GM18867 (cell line): ENCODE measurements around the gene DCST2.

Source experiments
- ATAC-seq: cut with Tn5 transposase; IDR thresholded peaks from one replicate; pipeline ENCODE4 v1.9.1; 2021; ENCODE audit warnings: mild to moderate bottlenecking, moderate library complexity; ENCODE audit not compliant: unreplicated experiment

DCST2 gene

GRCh38 chr1:155070158-155070621 lies 36.6 kb upstream of the DCST2 start:
- ATAC-seq, result no peak

DNA sequence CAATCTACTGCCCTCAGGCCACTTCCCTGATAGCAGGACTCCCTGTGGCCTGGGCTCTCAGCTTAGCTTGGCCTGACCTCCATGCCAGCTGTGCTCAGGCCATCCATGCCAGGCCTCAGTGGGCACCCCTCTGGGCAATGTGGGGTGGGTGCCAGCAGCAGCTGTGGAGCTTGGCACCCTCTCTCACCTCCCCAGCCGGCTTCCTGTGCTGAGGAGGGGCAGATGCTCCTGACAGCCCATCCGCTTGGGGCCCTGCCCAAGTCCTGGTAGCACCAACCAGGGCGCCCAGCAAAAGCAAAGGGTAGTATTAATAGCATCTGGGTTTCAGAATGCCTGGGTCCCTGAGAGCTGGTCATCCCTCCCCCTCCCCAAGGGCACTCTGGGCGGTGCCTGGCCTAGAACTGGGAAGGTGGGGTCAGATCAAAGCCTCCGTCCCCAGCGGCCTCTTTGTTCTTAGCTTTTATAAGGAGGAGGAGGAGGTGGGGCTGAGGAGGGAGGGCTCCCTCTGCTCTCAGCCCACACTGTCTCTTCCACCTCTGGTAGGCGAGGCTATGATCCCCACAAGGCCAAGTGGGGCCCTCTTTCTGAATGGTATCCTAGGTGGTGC lies 36.1 kb upstream of the DCST2 start:
- no peak for ATAC-seq

DNA sequence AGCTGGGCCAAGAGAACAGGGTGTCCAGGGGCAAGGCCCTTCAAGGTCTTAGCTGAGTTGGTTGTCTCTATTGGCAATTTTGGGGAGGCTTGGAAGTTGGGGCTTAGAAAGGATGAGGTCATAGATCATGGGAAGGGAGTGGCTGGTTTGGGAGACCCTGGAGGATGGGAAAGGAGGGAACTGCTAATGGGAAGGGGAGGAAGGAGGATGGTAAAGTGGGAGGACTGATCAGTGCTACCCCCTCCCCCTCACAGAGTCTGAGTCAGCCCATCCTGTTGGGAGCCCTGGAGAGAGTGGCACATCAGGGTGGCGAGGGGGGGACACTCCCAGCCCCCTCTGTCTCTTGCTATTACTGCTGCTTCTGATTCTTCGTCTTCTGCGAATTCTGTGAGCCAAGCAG lies 35.0 kb upstream of the DCST2 start:
- ATAC-seq, result no peak

DNA sequence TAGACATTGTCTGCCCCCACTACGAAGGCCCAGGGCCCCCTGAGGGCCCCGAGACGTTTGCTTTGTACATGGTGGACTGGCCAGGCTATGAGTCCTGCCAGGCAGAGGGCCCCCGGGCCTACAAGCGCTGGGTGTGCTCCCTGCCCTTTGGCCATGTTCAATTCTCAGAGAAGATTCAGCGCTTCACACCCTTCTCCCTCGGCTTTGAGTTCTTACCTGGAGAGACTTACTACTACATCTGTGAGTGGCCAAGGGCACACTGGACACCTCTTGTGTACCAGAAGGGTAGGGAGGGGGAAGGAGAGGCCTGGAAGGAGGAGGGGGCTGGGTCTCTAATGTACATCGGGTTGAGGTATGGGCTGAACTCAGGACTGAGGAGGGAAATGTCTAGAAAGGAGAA lies 33.2 kb upstream of the DCST2 start:
- no peak for ATAC-seq

GRCh38 chr1:155064832-155065429 lies 31.4 kb upstream of the DCST2 start:
- no peak for ATAC-seq

DNA sequence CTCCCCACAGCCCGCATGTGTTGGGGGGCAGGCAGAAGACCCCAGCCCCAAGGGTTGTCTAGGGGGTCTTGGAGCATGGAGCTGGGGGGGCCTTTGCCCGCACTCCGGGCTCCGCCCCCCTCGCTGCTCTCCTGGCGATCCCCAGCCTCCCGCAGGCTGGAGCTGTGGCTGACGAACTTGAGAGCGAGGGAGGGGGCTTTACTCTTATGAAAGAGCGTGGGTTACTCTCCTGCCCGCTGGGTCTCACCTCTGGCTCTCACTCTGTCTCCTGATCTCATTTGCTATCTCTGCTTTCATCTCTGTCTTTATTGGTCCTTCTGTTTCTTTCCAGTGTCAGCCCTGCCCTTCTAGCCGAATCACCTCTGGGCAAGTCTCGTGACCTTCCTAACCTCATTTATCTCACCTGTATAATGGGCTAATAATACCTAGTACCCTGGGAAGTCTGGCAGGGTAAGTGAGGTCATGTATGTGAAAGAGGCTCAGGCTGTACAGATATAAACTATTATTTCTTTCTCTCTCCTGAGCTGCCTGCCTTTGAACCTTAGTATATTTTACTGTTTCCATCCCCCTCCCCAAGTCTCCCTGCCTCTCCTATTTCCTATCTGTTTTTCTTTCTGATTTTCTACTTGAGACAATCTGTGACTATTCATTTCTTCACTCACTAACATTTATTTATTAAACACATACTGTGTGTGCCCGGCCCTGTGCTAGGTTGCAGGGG lies 30.7 kb upstream of the DCST2 start:
- ATAC-seq, result no peak

- peak; percentile 69 for ATAC-seq
Observed at GRCh38 chr1:155063550-155064110, 30.0 kb upstream of the DCST2 start, which contains the start of gene EFNA4. TSS of gene EFNA4 (plus strand) at chr1:155063740. CDS start at chr1:155063824, 84 bp downstream.

DNA sequence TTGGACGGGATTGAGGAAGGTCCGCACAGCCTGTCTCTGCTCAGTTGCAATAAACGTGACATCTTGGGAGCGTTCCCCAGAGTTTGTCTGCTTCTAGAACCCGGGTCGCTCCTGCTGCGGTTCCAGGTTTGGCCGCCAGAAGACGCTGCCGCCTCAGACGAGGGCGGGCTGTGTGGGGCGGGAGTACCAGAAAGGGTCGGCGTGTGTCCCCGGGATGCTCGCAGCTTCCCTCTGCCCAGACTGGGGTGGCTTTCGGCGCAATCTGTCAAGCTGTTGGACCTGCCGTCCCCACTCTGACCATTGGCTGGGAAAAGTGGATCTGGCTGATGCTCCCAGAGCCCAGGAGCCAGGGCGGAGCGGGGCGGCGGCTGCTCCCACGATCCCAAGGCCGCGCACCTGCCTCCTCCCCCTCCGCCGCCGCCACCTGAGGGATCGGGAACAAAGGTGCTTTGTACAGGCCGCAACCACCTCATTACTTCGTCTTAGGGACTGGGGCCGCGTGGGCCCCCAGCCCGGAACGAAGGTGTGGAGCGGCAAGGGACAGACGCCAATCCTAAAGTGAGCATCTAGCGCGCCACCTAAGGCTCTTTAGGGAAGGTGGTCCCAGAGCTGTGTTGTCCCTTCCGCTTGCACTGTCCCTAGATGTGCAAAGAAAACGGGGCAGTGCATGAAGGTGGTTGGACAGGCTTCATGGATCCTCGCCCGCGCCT lies 29.3 kb upstream of the DCST2 start:
- peak; percentile 10 for ATAC-seq

GRCh38 chr1:155062151-155062686 lies 28.6 kb upstream of the DCST2 start:
- ATAC-seq, result no peak

- peak; percentile 43 for ATAC-seq
Observed at GRCh38 chr1:155061381-155062150, 28.0 kb upstream of the DCST2 start.

DNA sequence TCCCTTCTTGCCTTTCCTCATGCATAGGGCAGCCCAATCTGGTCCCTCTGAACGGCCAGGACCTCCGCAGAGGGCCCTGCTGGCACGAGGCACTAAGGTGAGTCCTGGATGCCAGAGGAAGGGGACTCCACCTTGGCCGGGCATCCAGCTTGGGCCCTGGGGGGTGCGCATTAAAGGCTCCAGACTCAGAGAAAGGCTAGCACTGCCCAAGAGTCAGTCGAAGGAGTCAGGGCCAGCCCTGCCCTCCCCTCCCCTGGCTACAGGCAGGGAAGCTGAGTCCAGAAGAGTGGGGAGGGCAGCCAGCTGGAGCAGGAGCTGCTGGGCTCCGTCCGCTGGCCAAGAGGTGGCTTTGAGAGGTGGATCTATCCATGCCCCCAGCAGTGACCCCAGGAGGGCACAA lies 27.2 kb upstream of the DCST2 start:
- no peak for ATAC-seq

- ATAC-seq, result no peak
Observed at GRCh38 chr1:155057788-155058211, 24.2 kb upstream of the DCST2 start.

GRCh38 chr1:155057104-155057503 lies 23.5 kb upstream of the DCST2 start:
- no peak for ATAC-seq

- no peak for ATAC-seq
Observed at GRCh38 chr1:155053531-155054105, 20.0 kb upstream of the DCST2 start.

- ATAC-seq, result no peak
Observed at GRCh38 chr1:155052439-155053395, 19.1 kb upstream of the DCST2 start.

DNA sequence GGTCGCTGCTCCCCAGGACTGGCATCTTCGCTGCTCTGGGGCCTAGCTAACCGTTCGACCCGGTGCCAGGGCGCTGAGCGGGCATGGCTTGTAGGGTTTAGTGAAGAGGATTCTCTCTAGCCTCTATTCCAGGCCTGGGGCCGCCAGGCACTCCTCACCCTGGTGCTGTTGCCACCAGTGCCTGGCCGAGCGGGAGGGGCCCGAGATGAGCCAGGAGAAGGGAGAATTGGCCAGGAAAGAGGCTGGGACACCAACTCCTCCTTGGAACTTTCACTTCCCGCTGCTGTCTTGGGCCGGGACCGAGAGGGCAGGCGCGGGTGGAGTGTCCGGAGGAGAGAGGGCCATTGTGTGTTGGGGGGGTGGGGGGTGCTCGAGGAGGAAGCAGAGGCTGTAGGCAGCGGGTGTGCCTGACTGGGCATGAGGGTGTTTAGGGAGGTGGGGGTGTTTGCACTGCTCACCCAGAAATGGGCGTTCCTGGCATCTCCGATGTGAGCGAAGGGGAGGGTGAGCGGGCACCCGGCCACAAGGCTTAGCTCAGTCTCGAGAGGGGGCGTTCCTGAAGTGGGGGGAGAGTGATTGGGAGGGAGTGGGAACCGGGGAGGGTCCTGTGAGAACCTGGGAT lies 18.3 kb upstream of the DCST2 start:
- peak; percentile 9 for ATAC-seq

- no peak for ATAC-seq
Observed at GRCh38 chr1:155051342-155051776, 17.8 kb upstream of the DCST2 start.
